A204.1 (cell line): ENCODE results near the gene RSPH6A.

Source experiments
- FAIRE-seq: peaks from 2 replicates; lab custom pipeline; 2012; peaks lifted over from hg19 to GRCh38; lab: Jason Lieb, UNC

RSPH6A gene

DNA sequence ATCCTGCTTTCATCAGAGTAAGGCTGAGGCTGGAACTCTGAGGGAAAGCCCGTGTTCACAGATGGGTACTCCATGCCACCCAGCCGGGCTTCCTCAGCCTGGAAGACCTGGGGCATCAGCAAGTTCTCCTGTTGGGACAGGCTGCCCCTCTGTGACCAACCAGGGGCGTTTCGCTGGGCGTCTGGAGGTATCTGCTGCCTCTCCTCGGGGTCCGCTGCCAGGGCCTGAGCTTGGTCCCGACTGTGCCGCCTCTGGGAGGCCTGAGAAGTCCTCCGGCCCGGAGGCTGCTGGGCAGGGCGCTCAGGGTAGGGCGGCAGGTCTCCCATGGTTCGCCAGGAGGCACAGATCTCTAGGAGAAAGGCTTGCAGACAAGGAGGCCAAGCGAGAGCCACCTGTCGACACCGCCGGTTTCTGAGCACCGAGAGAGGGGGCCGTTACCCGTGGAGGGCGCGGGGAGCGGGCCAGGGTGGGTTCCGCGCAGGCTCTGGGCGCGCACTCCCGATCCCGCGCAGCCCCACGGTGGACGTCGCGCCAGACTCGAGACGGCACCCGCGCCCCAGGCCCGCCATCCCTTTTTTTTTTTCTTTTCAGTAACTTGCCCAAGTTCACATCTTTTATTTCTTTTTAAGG lies at the start of gene RSPH6A:
Gene RSPH6A (minus strand): TSS at position 458 of the 630 bp plus-strand sequence. CDS start 132 bp downstream, at position 326.
- no peak for FAIRE-seq

DNA sequence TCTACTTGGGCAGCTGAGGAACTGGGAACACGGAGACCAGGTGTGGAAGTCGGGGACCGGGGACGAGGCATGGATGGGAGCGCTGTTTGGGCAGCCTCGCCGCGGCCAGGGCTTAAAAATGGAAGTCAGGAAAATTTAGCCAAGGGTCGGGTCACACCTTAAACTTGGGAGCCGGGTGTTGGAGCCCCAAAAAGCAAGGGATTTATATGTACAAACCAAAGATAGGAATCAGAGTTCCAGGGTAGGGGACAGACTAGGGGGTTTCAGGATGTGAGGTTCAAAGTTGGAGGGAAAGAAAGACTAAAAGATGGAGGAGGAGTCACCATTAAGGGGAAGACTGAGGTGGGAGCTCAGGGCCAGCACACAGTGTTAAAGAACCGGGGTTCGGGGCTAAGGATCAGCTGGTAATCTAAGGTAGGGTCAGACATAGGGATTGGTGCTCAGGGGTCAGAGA lies 49.5 kb upstream of the RSPH6A start:
- no peak for FAIRE-seq

DNA sequence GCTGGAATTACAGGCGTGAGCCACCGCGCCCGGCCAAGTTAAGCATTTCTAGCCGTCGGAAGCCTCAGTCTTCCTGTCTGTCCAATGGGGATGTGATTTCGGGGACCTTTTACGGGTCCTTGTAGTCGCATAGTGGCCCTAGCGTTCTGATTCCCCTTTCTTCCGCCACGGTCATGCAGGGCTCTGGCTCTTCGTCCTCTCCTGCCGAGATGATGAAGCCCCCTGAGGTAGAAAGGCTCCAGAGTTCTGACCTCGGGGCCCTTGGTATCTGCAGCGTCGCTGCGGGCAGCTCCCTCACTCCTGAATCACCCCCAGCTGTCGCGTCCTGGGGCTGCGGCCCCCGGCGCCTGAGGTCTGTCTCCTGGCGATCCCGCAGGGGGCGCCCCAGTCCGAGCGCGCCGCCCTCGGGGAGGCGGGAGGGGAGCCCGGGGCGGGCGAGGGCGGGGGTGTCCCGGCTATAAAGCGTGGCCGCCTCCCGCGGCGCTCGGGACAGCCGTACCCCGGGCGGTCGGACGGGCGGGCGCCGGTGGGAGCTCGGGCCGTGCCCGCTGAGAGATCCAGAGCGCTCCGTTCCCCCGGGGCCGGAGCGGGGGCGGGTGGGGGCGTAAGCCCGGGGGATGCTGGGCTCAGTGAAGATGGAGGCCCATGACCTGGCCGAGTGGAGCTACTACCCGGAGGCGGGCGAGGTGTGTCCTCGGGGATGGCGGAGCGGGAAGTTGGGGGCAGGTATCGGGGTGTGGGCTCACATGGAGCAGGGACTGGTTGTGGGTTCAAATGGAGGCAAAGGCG lies 48.9 kb upstream of the RSPH6A start, which contains the start of gene FOXA3:
Gene FOXA3 (plus strand): TSS at position 487 of the 789 bp plus-strand sequence. CDS start 131 bp downstream, at position 618.
- no peak for FAIRE-seq

DNA sequence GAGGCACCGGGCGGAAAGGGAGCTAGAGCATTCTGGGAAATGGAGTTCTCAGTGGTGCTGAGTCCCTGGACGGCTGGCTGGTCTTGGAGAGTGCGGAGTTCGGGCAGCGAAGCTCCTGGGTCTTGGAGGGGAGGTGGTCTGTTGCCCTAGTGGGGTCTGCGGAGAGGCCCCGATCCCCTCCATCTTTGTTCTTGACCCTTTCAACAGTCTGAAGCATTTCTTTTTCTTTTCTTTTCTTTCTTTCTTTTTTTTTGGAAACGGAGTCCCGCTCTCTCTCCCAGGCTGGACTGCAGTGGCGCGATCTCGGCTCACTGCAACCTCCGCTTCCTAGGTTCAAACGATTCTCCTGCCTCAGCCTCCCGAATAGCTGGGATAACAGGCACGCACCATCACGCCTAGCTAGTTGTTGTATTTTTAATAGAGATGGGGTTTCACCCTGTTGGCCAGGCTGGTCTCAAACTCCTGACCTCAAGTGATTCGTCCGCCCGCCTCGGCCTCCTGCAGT lies 48.3 kb upstream of the RSPH6A start:
- no peak for FAIRE-seq

GRCh38 chr19:45862564-45863334 lies 47.6 kb upstream of the RSPH6A start, which contains the start of gene SYMPK:
Gene SYMPK, minus strand, starts transcription at chr19:45863147. Its CDS starts 8,652 bp downstream, at chr19:45854495.
- peak; percentile 96 for FAIRE-seq

- no peak for FAIRE-seq
Observed at GRCh38 chr19:45862271-45862563, 47.1 kb upstream of the RSPH6A start.

GRCh38 chr19:45860359-45861259 lies 45.5 kb upstream of the RSPH6A start:
- no peak for FAIRE-seq

DNA sequence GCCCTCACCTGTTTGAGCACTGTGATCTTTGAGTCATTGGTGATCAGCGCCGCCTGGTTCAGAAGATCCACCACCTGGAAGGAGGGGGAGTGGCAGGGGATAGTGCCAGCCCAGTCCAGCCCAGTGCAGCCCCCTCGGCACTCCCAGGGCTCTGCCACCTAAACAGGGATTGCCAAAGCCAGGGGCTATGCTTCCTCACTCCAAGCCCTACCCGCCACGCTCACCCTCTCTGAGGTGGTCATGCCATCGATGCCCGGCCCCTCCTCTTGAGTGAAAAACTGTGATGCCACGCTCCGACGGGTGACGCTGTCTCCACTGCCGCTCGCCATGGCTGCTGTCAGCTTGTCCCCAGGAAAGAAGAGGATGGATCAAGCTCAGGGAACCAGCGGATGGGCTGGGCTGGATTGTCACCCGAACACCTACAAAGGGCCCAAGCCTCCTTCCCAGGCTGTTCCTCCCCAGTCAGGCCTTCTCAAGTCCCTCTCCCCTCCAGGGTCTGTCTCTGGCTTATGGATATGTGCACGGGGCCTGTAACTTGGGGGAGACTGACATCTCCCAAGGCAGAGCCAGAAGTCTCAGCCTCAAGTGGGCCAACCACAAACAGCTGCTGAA lies 39.2 kb upstream of the RSPH6A start:
- no peak for FAIRE-seq

DNA sequence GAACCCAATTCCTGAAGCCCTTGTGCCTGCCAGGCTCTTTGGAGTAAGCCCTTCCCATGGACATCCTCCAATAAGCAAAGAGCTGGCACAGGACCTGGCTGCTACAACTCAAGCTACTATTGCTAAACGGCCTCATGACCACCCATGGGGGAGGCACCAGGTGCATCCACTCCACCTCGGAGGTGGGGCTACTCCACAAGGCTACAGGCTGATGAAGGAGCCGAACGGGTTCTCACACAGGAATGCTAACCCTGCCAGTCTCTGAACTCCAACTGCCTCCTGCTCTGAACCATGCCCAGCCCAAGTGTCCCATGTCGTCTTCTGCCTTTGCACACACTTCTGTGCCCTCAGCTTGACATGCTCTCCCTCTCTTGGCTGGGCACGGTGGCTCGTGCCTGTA lies 37.9 kb upstream of the RSPH6A start:
- no peak for FAIRE-seq

- FAIRE-seq: no peak
Observed at GRCh38 chr19:45852145-45852750, 37.1 kb upstream of the RSPH6A start.

DNA sequence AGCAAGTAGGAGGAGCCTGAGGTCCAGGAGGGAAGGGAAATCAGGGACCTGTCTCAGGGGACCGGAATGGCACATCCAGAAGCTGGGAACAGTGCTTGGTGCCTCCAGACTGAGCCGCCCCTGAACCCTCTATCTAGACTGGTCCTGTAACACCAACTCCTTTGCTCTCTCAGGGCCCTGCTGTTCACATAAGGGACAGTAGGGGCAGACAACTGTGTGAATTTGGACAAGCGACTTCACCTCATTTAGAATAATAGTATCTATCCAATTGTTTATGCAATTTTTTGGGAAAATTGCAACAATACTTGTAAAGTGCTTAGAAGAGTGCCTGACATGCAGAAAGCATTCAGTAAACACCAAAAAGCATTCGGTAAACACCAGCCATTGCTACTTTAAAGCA lies 33.8 kb upstream of the RSPH6A start:
- FAIRE-seq: no peak

- FAIRE-seq: no peak
Observed at GRCh38 chr19:45847663-45848062, 32.6 kb upstream of the RSPH6A start.

- FAIRE-seq: no peak
Observed at GRCh38 chr19:45842198-45842597, 27.1 kb upstream of the RSPH6A start.

DNA sequence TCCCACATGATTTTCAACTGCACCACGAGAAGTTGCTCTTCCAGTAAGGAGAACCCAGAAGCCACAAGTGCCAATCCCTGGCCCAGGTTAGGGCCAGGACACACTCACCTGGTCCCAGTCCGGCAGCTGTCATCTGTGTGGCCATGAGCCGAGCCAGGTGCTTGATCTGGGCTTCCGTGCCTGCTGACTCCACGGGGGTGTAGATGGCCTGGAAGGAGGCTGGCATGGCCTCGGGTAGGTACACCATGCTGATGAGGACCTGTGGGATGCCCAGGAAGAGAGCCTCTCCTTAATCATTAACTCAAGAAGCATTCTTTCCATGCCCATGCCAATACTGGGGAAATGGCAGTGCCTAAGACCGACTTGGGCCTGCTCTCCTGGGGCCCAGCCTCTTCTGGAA lies 19.9 kb upstream of the RSPH6A start:
- FAIRE-seq: no peak

DNA sequence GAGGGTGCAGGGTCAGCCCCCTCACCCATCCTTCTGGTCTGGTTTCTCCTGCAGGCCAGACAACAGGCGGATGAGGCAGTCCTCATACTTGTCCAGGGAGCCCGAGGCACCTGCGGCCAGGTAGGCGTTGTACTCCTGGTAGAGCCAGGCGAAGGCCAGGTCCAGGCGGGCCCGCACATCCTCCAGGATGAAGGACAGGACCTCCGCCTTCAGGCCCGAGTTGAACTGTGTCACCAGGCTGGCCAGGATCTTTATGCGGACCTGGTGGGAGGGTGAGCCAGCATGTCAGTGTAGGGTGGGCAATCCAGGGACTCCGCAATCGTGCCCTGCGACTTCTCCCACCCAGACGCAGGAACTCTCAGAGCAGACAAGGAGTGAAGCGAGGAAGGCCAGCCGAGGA lies 13.8 kb upstream of the RSPH6A start:
- no peak for FAIRE-seq

DNA sequence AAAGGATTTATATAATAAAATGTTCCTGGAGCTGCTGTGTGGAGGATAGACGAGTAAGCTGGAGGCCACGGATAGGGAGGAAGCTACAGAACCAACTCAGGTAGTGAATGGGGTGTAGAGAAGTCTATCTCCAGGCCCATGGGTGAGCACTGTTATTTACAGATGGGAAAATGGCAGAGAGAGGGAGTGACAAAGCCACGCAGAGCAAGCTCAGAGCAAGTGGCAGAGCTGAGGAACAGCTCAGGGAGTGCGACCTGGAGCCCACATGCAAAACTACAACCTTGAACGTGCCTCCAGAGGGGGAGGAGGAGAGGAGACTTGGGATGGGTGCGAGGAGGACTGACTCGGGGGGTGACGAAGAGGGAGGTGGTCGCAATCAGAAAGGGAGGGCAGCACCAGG lies 13.4 kb upstream of the RSPH6A start:
- no peak for FAIRE-seq

GRCh38 chr19:45827459-45828093 lies 12.5 kb upstream of the RSPH6A start:
- FAIRE-seq: no peak

DNA sequence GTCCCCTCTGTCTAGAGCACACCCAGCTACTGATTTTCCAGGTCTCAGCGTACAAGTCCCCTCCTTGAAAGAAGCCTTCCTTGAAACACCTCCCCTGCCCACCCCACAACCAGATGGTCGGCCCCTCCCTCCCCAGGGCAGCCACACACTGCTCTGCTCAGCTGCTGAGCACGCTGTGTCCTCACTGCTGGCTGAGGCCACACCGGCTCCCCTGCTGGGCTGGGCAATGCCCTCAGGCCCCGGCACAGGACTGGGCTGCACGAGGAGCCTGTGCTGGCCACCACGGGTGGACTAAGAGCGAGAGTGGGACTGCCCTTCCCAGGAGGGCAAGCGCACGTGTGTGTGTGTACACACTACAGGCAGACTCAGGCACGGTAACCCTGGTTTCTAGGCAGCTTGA lies 11.8 kb upstream of the RSPH6A start:
- FAIRE-seq: no peak

GRCh38 chr19:45825917-45826893 lies 11.1 kb upstream of the RSPH6A start:
- no peak for FAIRE-seq
